Stimulated activated CD8-positive, alpha-beta memory T cell treated with anti-CD3 and anti-CD28 coated beads, Interleukin-12 subunit alpha, Interleukin-12 subunit beta, amount 100 ng/mL, for 1 hour (primary cell): ENCODE data around the gene COIL.

ENCODE experiments used
- DNase-seq: peaks from one replicate; pipeline ENCODE4 v3.0.0-alpha.2; 2020; ENCODE audit warnings: low read depth

The COIL gene

DNA sequence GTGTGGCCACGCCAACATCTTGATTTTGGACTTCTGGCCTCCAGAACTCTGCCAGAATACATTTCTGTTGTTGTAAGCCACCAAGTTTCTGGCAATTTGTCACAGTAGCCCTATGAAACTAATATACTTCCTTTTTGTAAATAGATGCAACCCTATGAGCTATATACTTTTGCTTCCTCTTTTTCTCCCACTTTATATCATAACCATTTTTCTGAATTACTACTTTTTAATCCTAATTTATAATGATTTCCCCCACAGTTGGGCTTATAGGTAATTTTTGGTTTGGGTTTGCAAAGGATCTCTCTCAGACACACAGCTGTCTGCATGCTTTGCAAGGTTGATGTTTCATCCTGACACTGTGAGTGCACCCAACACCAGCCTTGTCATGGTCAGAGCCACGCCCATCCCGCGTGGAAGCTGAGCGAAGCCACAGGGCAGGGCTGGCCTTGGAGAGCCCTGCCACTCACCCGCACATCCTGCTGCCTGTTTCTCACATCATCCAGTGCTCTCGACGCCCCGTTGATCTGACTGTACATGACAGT, 52.8 kb downstream of the COIL start:
- no peak for DNase-seq

DNA sequence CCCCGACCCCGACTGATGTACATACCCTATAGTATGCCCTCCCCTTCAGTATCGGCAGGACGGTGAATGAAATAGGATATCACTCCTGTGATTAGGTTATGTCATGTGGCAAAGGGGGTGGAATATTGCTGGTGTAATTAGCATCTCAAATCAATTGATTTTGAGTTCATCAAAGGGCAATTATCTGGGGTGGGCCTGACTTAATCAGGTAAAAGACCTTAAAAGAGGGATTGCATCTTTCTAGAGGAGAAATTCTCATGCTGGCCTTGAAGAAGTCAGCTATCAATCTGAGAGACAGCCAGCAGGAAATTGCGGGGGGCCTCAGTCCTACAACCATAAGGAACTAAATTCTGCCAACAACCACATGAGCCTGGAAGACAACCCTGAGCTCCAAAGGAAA, 57.3 kb downstream of the COIL start:
- DNase-seq = no peak

DNA sequence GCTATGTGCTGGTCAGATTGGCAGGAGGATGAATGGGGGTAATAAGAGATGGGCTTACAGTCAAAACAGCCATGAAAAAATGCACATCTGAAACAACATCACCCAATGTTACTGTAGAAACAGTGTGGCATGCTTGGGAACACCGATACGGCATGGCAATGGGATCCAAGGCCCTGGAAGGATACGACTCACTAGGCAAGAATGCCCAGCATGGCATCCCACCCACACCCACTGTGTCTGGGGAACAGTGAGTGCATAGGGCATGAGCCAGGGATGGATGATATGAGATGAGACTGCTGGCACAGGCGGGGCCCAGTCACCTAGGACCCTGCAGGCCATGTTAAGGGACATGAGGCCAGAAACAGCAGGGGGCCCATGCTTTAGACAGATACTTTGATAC, 58.5 kb downstream of the COIL start:
- no peak for DNase-seq

DNA sequence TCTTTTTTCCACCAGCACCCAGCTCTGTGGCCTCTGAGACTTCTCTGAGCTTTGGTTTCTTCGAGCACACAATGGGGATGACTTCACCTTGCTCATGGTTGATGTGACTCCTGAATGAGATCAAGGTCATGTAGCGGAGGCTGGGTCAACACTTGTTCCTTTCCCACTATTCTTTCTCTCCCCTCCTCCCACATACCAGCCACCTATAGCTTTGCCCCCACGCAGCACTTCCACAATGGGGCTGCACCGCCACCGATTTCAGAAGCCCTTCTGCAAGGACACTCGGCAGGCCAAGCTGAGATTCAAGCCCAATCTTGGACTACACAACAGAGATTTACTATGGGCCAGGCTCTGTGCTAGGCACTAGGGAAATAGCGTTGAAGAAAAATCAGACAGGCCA, 61.4 kb downstream of the COIL start:
- no peak for DNase-seq

- no peak for DNase-seq
Measured at GRCh38 chr17:56898874-56899273, 62.0 kb downstream of the COIL start.

DNA sequence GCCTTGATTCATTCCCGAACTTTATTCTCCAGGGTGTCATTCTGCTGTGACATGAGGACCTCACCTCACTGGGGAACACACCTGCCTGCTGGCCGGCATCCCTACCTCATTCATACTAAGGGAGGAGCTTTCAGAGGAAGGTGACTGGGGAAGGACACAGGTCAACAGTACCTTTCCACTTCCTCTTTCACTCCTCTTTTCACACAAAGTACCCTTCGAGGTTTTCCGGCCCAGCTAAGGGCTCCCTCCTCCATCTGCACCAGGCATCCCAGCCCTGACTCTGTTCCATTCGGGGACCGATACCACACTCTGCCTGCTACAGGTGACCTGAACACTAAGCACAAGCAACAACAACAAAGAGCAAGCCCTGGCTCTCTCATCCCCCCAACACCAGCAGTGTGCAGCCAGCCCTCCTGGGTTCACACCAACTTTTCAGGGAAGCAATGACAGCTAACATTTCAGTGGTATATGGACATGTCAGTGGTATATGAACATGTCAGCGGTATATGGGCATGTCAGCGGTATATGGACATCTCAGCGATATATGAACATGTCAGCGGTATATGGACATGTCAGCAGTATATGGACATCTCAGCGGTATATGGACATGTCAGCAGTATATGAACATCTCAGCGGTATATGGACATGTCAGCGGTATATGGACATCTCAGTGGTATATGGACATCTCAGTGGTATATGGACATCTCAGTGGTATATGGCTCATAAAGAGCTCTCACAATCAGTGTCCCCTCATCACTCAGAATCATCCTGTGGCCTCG, 63.0 kb downstream of the COIL start:
- no peak for DNase-seq

DNA sequence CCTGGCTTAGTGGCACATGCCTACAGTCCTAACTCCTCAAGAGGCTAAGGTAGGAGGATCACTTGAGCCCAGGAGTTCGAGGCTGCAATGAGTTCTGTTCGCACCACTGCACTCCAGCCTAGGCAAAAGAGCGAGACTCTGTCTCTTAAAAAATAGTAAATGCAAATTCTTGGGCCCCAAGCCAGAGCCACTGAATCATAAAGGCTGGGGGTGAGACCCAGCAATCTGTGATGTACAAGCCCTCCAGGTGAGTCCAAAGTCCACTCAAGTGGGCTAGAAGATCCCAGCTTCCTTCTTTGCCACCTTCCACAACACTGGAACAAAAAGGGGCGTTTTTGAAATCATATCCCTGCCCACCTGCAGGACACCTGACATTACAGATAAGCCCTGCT, 63.9 kb downstream of the COIL start:
- no peak for DNase-seq

GRCh38 chr17:56896217-56896967, 64.5 kb downstream of the COIL start:
- no peak for DNase-seq

- no peak for DNase-seq
Measured at GRCh38 chr17:56894859-56895455, 65.9 kb downstream of the COIL start.

- no peak for DNase-seq
Measured at GRCh38 chr17:56893503-56893902, 67.3 kb downstream of the COIL start.

GRCh38 chr17:56892333-56892732, 68.5 kb downstream of the COIL start:
- no peak for DNase-seq

DNA sequence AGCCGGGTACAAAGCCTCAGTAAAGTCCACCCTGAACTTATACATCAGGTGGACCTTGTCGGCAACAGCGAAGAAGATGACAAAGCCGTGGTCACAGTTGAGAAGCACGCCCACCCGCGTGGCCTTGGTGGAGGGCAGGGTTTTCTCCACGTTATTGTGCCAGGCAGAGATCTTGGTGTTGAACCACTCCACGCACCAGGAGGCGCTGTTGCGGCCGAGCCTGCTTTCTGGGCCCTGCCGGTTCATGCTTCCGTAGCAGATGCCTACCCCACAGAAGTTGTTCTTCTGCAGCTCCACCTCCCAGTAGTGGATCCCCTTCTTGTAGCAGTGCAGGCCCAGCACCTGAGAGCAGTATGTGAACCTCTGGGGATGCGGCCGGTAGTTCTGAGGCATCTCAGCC, 69.1 kb downstream of the COIL start:
- DNase-seq = peak; percentile 36

GRCh38 chr17:56890906-56891674, 69.8 kb downstream of the COIL start:
- no peak for DNase-seq

- no peak for DNase-seq
Measured at GRCh38 chr17:56890390-56890789, 70.5 kb downstream of the COIL start.
